HG03439 (cell line): ENCODE results near the gene ABCA5.
"Not testable (repeated sequence)": the region's sequence is repeated elsewhere in the genome, so short reads cannot be mapped to it uniquely, and the experiment has no call there.

Experiments
- ATAC-seq: cut with Tn5 transposase; IDR thresholded peaks from one replicate; pipeline ENCODE4 v1.9.1; 2021; ENCODE audit warnings: mild to moderate bottlenecking, moderate library complexity; ENCODE audit not compliant: unreplicated experiment

The ABCA5 gene

GRCh38 chr17:69222707-69223258, 104.2 kb downstream of the ABCA5 start:
- ATAC-seq: no peak

DNA sequence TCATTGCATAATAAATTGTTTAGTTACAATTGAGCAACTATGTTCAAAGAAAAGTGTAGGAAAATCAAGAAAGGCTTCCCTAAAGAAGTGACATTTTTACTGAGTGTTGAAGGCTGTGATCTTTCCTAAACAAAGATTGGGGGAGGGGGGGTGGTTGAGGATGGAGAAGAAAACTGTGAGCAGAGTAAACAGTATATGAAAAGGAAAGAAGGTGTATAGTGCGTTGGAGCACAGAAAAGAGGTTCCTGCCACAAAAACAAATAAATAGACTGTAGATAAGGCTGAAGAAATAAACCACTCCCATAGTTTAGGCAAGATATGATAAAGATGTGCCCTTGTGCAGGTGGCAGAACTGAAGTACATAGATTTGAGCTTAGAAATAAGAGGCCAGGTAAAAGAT, 106.8 kb downstream of the ABCA5 start:
- ATAC-seq: no peak

- no peak for ATAC-seq
These were observed 107.9 kb downstream of the ABCA5 start for GRCh38 chr17:69218986-69219385.

DNA sequence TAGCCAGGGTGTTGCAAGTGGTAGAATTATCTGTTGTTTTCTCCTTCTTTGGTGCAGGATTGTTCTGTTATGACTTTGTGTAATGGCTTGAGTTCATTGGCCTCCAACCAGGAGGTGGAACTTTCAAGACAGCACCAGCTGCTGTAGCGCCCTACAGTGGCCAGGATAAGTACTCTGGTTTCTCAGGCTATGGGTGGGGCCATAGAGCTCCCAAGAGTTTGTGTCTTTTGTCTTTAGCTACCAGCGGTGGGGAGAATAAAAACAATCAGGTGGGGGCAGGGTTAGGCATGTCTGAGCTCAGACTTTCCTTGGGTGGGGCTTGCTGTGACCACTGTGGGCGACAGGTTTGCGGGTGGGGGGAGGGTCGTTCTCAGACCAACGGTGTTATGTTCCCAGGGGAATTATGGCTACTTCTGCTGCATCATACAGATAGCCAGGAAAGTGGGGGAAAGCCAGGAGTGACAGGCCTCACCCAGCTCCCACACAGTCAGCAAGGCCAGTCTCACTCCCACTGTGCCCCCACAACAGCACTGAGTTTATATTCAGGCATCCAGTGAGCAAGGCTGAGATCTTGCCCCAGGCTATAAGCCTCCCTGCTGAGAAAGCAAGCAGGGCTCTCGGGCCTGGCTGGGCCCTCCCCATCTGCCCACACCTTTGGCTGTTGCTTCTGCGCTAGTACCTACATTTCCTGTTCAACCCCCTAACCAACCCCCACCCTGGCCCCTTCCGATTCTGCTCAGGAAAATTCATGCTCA, 113.7 kb downstream of the ABCA5 start:
- no peak for ATAC-seq

GRCh38 chr17:69208640-69209039, 118.3 kb downstream of the ABCA5 start:
- ATAC-seq: no peak

- ATAC-seq: no peak
These were observed 119.8 kb downstream of the ABCA5 start for GRCh38 chr17:69207151-69207550.

GRCh38 chr17:69198238-69198637, 128.7 kb downstream of the ABCA5 start:
- ATAC-seq: no peak

GRCh38 chr17:69196105-69196653, 130.8 kb downstream of the ABCA5 start:
- not testable (repeated sequence) for ATAC-seq
